ENCODE measurements around the gene MEGF9. TPM values are rescaled to one million over a fixed set of nuclear protein-coding genes. Genes with fewer than 3 reads are reported as not detected.

Gene MEGF9
- total and polyA plus RNA-seq, 2 of the 13 experiments (the other 11 are each of a cell fraction or from before 2014, with no cell fraction given), result 3.1 to 3.3 TPM

DNA sequence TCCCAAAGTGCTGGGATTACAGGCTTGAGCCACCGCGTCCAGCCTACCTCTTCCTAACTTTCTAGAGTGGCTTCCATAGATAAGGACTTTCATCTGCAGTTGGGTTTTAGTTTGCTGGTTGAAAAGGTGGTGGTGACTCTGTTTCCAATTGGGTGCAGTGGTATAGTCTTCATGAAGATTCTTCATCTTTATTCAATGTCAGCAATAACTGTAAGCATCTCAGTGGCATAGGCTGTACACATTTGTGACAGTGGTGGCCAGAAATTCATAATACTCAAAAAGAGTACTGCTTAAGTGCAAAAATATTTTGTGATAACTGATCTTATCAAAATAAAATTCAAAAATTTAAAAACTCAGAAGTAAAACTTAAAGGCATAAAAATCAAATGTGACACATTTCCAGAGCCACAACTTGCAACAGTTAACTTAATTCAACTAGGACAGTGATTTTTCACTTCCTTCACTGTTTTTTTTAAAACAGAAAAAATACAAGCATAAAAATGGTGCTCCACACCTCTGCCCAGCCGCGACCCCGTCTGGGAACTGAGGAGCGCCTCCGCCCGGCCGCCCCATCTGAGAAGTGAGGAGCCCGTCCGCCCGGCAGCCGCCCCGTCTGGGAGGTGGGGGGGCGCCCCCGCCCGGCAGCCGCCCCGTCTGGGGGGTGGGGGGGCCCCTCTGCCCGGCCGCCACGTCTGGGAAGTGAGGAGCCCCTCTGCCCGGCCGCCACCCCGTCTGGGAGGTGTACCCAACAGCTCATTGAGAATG, 77.9 kb downstream of the MEGF9 start (continued):
- TF ChIP-seq, protein P1, sequence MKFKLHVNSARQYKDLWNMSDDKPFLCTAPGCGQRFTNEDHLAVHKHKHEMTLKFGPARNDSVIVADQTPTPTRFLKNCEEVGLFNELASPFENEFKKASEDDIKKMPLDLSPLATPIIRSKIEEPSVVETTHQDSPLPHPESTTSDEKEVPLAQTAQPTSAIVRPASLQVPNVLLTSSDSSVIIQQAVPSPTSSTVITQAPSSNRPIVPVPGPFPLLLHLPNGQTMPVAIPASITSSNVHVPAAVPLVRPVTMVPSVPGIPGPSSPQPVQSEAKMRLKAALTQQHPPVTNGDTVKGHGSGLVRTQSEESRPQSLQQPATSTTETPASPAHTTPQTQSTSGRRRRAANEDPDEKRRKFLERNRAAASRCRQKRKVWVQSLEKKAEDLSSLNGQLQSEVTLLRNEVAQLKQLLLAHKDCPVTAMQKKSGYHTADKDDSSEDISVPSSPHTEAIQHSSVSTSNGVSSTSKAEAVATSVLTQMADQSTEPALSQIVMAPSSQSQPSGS (CRISPR knock-in tag; IDR thresholded peaks at IDR 0.05), result no peak

DNA sequence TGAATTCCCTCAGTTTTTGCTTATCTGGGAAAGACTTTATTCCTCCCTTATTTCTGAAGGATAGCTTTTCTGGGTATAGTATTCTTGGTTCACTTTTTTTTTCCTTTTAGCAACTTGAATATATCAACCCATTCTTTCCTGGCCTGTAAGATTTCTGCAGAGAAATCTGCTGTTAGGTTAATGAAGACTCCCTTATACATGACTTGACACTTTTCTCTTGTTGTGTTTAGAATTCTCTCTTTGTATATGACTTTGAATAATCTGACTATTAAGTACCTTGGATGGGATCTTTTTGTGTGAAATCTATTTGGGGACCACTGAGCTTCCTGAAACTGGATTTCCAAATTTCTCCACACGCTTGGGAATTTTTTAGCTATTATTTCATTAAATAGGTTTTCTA, 79.3 kb downstream of the MEGF9 start:
- POLR2A ChIA-PET, result no interaction called here
- 100% methylated on average over 1 of the region's 1 CpG for WGBS (ENCODE audit: low lambda C conversion rate)
- no peak overlapping the region for H3K4me3 ChIP-seq (replicated peaks in 1 of 3; ENCODE audit: insufficient read depth in 1 of 3, low read depth in 2 of 3, low read length in 3 of 3)
- H3K4me2 ChIP-seq (ENCODE audit: low read depth, low read length), result no peak overlapping the region
- no peaks in the 10 kb centered on the region for H3K79me2 ChIP-seq (ENCODE audit: insufficient read depth, low read length)
- FAIRE-seq, result no peak
- DNase-seq (ENCODE audit: low spot score), result no peak
- no peaks in the 10 kb centered on the region for H3K27me3 ChIP-seq (ENCODE audit: control insufficient read depth in 1 of 2, insufficient read depth in 2 of 2, low read length in 2 of 2)
- H3K9me3 ChIP-seq (ENCODE audit: low read length), result peaks cover 9% of the 10 kb centered on the region
- in situ Hi-C loops (cut with HindIII; ENCODE audit: extremely low pct_ligation_motif_present, low pct_unique_long_range_greater_than_20kb) (loop anchor here (5.0 kb wide), 1 partner anchor 77 kb away; the partner anchor contains the start of gene MEGF9), intact Hi-C loops (cut with micrococcal nuclease; ENCODE audit: unreplicated experiment) (no loop called here)
- ATAC-seq, result no peak
- no peaks in the 10 kb centered on the region for H4K20me1 ChIP-seq (ENCODE audit: insufficient read depth, low read length)
- H3K27ac ChIP-seq (ENCODE audit: extremely low read length, insufficient read depth, low read length), result no peak overlapping the region
- H2AFZ ChIP-seq (ENCODE audit: low read length), result no peak overlapping the region
- TF ChIP-seq REXO4 (CRISPR knock-in tag; IDR thresholded peaks at IDR 0.05; ENCODE audit: borderline replicate concordance), result no peak
- TF ChIP-seq YY1 (IDR thresholded peaks at IDR 0.05; ENCODE audit: insufficient read depth, insufficient replicate concordance, low read depth, low read length), result no peak
- TF ChIP-seq ZNF629 (CRISPR knock-in tag; conservative IDR thresholded peaks at IDR 0.05), result no peak
- no peak for TF ChIP-seq MZF1 (CRISPR knock-in tag; IDR thresholded peaks at IDR 0.05; ENCODE audit: borderline replicate concordance)
- TF ChIP-seq RAD51 (IDR thresholded peaks at IDR 0.05; ENCODE audit: borderline replicate concordance), result no peak
- TF ChIP-seq, protein P2, sequence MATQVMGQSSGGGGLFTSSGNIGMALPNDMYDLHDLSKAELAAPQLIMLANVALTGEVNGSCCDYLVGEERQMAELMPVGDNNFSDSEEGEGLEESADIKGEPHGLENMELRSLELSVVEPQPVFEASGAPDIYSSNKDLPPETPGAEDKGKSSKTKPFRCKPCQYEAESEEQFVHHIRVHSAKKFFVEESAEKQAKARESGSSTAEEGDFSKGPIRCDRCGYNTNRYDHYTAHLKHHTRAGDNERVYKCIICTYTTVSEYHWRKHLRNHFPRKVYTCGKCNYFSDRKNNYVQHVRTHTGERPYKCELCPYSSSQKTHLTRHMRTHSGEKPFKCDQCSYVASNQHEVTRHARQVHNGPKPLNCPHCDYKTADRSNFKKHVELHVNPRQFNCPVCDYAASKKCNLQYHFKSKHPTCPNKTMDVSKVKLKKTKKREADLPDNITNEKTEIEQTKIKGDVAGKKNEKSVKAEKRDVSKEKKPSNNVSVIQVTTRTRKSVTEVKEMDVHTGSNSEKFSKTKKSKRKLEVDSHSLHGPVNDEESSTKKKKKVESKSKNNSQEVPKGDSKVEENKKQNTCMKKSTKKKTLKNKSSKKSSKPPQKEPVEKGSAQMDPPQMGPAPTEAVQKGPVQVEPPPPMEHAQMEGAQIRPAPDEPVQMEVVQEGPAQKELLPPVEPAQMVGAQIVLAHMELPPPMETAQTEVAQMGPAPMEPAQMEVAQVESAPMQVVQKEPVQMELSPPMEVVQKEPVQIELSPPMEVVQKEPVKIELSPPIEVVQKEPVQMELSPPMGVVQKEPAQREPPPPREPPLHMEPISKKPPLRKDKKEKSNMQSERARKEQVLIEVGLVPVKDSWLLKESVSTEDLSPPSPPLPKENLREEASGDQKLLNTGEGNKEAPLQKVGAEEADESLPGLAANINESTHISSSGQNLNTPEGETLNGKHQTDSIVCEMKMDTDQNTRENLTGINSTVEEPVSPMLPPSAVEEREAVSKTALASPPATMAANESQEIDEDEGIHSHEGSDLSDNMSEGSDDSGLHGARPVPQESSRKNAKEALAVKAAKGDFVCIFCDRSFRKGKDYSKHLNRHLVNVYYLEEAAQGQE (IDR thresholded peaks at IDR 0.05; ENCODE audit: borderline replicate concordance in 1 of 2, low read depth in 1 of 2, low read length in 2 of 2), result no peak
- TF ChIP-seq NFE2L2 (IDR thresholded peaks at IDR 0.05; ENCODE audit: low read length), result peak; percentile 61
- no peak for TF ChIP-seq IKZF1 (IDR thresholded peaks at IDR 0.05)
- TF ChIP-seq MAFK (conservative IDR thresholded peaks at IDR 0.05 in 1 of 2, IDR thresholded peaks at IDR 0.05 in 1 of 2; ENCODE audit: low read length in 2 of 2), result peak; percentile 13 to 23; a peak in 1 of 4 replicates
- no peak for TF ChIP-seq ZNF430 (CRISPR knock-in tag; IDR thresholded peaks at IDR 0.05)
- CTCF ChIA-PET (ENCODE audit: low intra/inter-chr PET ratio, low total read pairs), result no interaction called here
- H3K4me1 ChIP-seq (ENCODE audit: insufficient read depth, low read length), result peaks cover 27% of the 10 kb centered on the region
- no TSS peak for BruUV-seq (replicated peaks)
- H3K36me3 ChIP-seq (replicated peaks in 1 of 2; ENCODE audit: control insufficient read depth in 1 of 2, insufficient read depth in 2 of 2, low read length in 2 of 2), result no peaks in the 10 kb centered on the region
- H3K9ac ChIP-seq (ENCODE audit: insufficient read depth, low read depth, low read length), result no peak overlapping the region
